ENCODE measurements around the gene UBE2J1.

Gene UBE2J1

DNA sequence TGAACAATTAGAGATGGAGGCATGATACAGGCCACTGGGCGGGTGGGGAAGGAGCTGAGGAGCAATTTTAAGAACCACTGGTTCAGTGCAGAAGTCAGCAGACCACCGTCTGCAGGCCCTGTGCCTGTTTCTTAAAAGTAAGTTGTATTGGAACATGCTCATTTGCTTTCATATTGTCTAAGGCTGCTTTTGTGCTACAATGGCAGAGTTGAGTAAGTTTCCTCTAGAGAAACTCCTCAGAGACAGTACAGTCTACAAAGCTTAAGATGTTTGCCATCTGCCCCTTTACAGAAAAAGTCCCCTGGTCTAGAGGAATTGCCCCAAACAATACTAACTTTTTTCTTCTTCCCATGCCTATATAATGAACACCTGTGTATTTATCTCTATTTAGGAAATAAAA, 28.5 kb upstream of the UBE2J1 start:
- no peaks in the 10 kb centered on the region for H3K36me3 ChIP-seq (ENCODE audit: control insufficient read depth in 1 of 2, insufficient read depth in 2 of 2, low read length in 2 of 2)
- H3K79me1 ChIP-seq (ENCODE audit: low read length) = no peaks in the 10 kb centered on the region
- H3K9ac ChIP-seq (ENCODE audit: low read length) = no peak overlapping the region
- H3K23ac ChIP-seq (ENCODE audit: low read length) = no peak overlapping the region
- DNase-seq = no peak
- H4K91ac ChIP-seq (ENCODE audit: low read depth, low read length) = no peak overlapping the region
- no peak overlapping the region for H2BK12ac ChIP-seq (ENCODE audit: low read length)
- no CpG with 5 or more reads among the region's 2 CpGs for WGBS (ENCODE audit: extremely low coverage, insufficient coverage, insufficient read length)
- no peak overlapping the region for H2BK120ac ChIP-seq (ENCODE audit: insufficient read depth, low read length, poor library complexity)
- H2AFZ ChIP-seq (ENCODE audit: insufficient read depth, low read length, poor library complexity) = no peak overlapping the region
- no peaks in the 10 kb centered on the region for H3K9me3 ChIP-seq (ENCODE audit: insufficient read depth, low read depth, low read length)
- H3K18ac ChIP-seq (ENCODE audit: low read length) = no peak overlapping the region
- no peak overlapping the region for H4K12ac ChIP-seq (ENCODE audit: low read depth, low read length)
- H3K27me3 ChIP-seq (ENCODE audit: insufficient read depth, low read length) = no peaks in the 10 kb centered on the region
- no peaks in the 10 kb centered on the region for H3K79me2 ChIP-seq (ENCODE audit: control insufficient read depth, insufficient read depth, low read length, poor library complexity)
- no peak overlapping the region for H3K4me2 ChIP-seq (ENCODE audit: low read length)
- no peak overlapping the region for H3K4ac ChIP-seq (ENCODE audit: low read depth, low read length)
- peaks cover 0 to 3% of the 10 kb centered on the region in 2 experiments for H3K4me1 ChIP-seq (ENCODE audit: control insufficient read depth in 1 of 2, insufficient read depth in 2 of 2, low read length in 2 of 2)
- no peak overlapping the region for H4K8ac ChIP-seq (ENCODE audit: low read depth, low read length)
- H2BK5ac ChIP-seq (ENCODE audit: low read depth, low read length, poor library complexity) = no peak overlapping the region
- no peak overlapping the region for H2AK5ac ChIP-seq (ENCODE audit: low read length)
- no peak overlapping the region for H3K14ac ChIP-seq (ENCODE audit: low read length)
- H3K4me3 ChIP-seq (ENCODE audit: low read depth, low read length) = no peak overlapping the region
- H3K27ac ChIP-seq (ENCODE audit: low read depth, low read length) = no peak overlapping the region

GRCh38 chr6:89379281-89379680, 26.8 kb upstream of the UBE2J1 start:
- Histone ChIP-seq H3K14ac (ENCODE audit: low read length) (no peak overlapping the region), H3K23ac (ENCODE audit: low read length) (no peak overlapping the region), H4K8ac (ENCODE audit: low read depth, low read length) (no peak overlapping the region), H2BK12ac (ENCODE audit: low read length) (no peak overlapping the region), H4K91ac (ENCODE audit: low read depth, low read length) (no peak overlapping the region), H2AFZ (ENCODE audit: insufficient read depth, low read length, poor library complexity) (no peak overlapping the region), H2BK5ac (ENCODE audit: low read depth, low read length, poor library complexity) (no peak overlapping the region), H2AK5ac (ENCODE audit: low read length) (no peak overlapping the region), H3K18ac (ENCODE audit: low read length) (no peak overlapping the region), H3K4me3 (ENCODE audit: low read depth, low read length) (no peak overlapping the region), H3K27ac (ENCODE audit: low read depth, low read length) (no peak overlapping the region), H2BK120ac (ENCODE audit: insufficient read depth, low read length, poor library complexity) (no peak overlapping the region), H3K4me1 (ENCODE audit: control insufficient read depth in 1 of 2, insufficient read depth in 2 of 2, low read length in 2 of 2) (peaks cover 0 to 2% of the 10 kb centered on the region in 2 experiments), H3K36me3 (ENCODE audit: control insufficient read depth in 1 of 2, insufficient read depth in 2 of 2, low read length in 2 of 2) (no peaks in the 10 kb centered on the region), H4K12ac (ENCODE audit: low read depth, low read length) (no peak overlapping the region), H3K79me1 (ENCODE audit: low read length) (no peaks in the 10 kb centered on the region), H3K27me3 (ENCODE audit: insufficient read depth, low read length) (no peaks in the 10 kb centered on the region), H3K79me2 (ENCODE audit: control insufficient read depth, insufficient read depth, low read length, poor library complexity) (no peaks in the 10 kb centered on the region), H3K4me2 (ENCODE audit: low read length) (no peak overlapping the region), H3K9ac (ENCODE audit: low read length) (no peak overlapping the region), H3K4ac (ENCODE audit: low read depth, low read length) (no peak overlapping the region), H3K9me3 (ENCODE audit: insufficient read depth, low read depth, low read length) (no peaks in the 10 kb centered on the region)
- WGBS (ENCODE audit: extremely low coverage, insufficient coverage, insufficient read length) = no CpG with 5 or more reads among the region's 5 CpGs
- no peak for DNase-seq

GRCh38 chr6:89378628-89379027, 26.1 kb upstream of the UBE2J1 start:
- H4K91ac ChIP-seq (ENCODE audit: low read depth, low read length) = no peak overlapping the region
- H3K27ac ChIP-seq (ENCODE audit: low read depth, low read length) = no peak overlapping the region
- no peaks in the 10 kb centered on the region for H3K36me3 ChIP-seq (ENCODE audit: control insufficient read depth in 1 of 2, insufficient read depth in 2 of 2, low read length in 2 of 2)
- H3K27me3 ChIP-seq (ENCODE audit: insufficient read depth, low read length) = no peaks in the 10 kb centered on the region
- H3K9me3 ChIP-seq (ENCODE audit: insufficient read depth, low read depth, low read length) = no peaks in the 10 kb centered on the region
- H2AK5ac ChIP-seq (ENCODE audit: low read length) = no peak overlapping the region
- no peak overlapping the region for H2BK120ac ChIP-seq (ENCODE audit: insufficient read depth, low read length, poor library complexity)
- H3K79me2 ChIP-seq (ENCODE audit: control insufficient read depth, insufficient read depth, low read length, poor library complexity) = no peaks in the 10 kb centered on the region
- H3K18ac ChIP-seq (ENCODE audit: low read length) = no peak overlapping the region
- no CpG with 5 or more reads among the region's 4 CpGs for WGBS (ENCODE audit: extremely low coverage, insufficient coverage, insufficient read length)
- no peak overlapping the region for H2BK12ac ChIP-seq (ENCODE audit: low read length)
- no peak overlapping the region for H3K4me2 ChIP-seq (ENCODE audit: low read length)
- no peak for DNase-seq
- no peak overlapping the region for H4K8ac ChIP-seq (ENCODE audit: low read depth, low read length)
- H2BK5ac ChIP-seq (ENCODE audit: low read depth, low read length, poor library complexity) = no peak overlapping the region
- no peak overlapping the region for H2AFZ ChIP-seq (ENCODE audit: insufficient read depth, low read length, poor library complexity)
- peaks cover 0 to 2% of the 10 kb centered on the region in 2 experiments for H3K4me1 ChIP-seq (ENCODE audit: control insufficient read depth in 1 of 2, insufficient read depth in 2 of 2, low read length in 2 of 2)
- H3K23ac ChIP-seq (ENCODE audit: low read length) = no peak overlapping the region
- no peak overlapping the region for H4K12ac ChIP-seq (ENCODE audit: low read depth, low read length)
- no peak overlapping the region for H3K14ac ChIP-seq (ENCODE audit: low read length)
- H3K4ac ChIP-seq (ENCODE audit: low read depth, low read length) = no peak overlapping the region
- H3K9ac ChIP-seq (ENCODE audit: low read length) = no peak overlapping the region
- no peak overlapping the region for H3K4me3 ChIP-seq (ENCODE audit: low read depth, low read length)
- H3K79me1 ChIP-seq (ENCODE audit: low read length) = no peaks in the 10 kb centered on the region

- no peak overlapping the region for H2BK5ac ChIP-seq (ENCODE audit: low read depth, low read length, poor library complexity)
- DNase-seq = peak; percentile 28
- peaks cover 0 to 2% of the 10 kb centered on the region in 2 experiments for H3K4me1 ChIP-seq (ENCODE audit: control insufficient read depth in 1 of 2, insufficient read depth in 2 of 2, low read length in 2 of 2)
- WGBS (ENCODE audit: extremely low coverage, insufficient coverage, insufficient read length) = no CpG with 5 or more reads among the region's 6 CpGs
- no peak overlapping the region for H4K12ac ChIP-seq (ENCODE audit: low read depth, low read length)
- H2BK120ac ChIP-seq (ENCODE audit: insufficient read depth, low read length, poor library complexity) = no peak overlapping the region
- H4K91ac ChIP-seq (ENCODE audit: low read depth, low read length) = no peak overlapping the region
- H3K14ac ChIP-seq (ENCODE audit: low read length) = no peak overlapping the region
- H3K79me2 ChIP-seq (ENCODE audit: control insufficient read depth, insufficient read depth, low read length, poor library complexity) = no peaks in the 10 kb centered on the region
- H3K4me3 ChIP-seq (ENCODE audit: low read depth, low read length) = no peak overlapping the region
- no peaks in the 10 kb centered on the region for H3K9me3 ChIP-seq (ENCODE audit: insufficient read depth, low read depth, low read length)
- H3K18ac ChIP-seq (ENCODE audit: low read length) = no peak overlapping the region
- H3K36me3 ChIP-seq (ENCODE audit: control insufficient read depth in 1 of 2, insufficient read depth in 2 of 2, low read length in 2 of 2) = no peaks in the 10 kb centered on the region
- H3K4me2 ChIP-seq (ENCODE audit: low read length) = no peak overlapping the region
- H2AFZ ChIP-seq (ENCODE audit: insufficient read depth, low read length, poor library complexity) = no peak overlapping the region
- no peak overlapping the region for H2AK5ac ChIP-seq (ENCODE audit: low read length)
- no peak overlapping the region for H3K27ac ChIP-seq (ENCODE audit: low read depth, low read length)
- H3K4ac ChIP-seq (ENCODE audit: low read depth, low read length) = no peak overlapping the region
- no peak overlapping the region for H3K9ac ChIP-seq (ENCODE audit: low read length)
- H3K79me1 ChIP-seq (ENCODE audit: low read length) = no peaks in the 10 kb centered on the region
- no peak overlapping the region for H4K8ac ChIP-seq (ENCODE audit: low read depth, low read length)
- no peaks in the 10 kb centered on the region for H3K27me3 ChIP-seq (ENCODE audit: insufficient read depth, low read length)
- no peak overlapping the region for H2BK12ac ChIP-seq (ENCODE audit: low read length)
- no peak overlapping the region for H3K23ac ChIP-seq (ENCODE audit: low read length)
Observed at GRCh38 chr6:89375427-89376267, 23.1 kb upstream of the UBE2J1 start.

All from trophoblast cell (in vitro differentiated cells and primary cell).